Activated CD4-positive, alpha-beta T cell treated with anti-CD3 and anti-CD28 coated beads, Interleukin-2, amount 10 ng/mL, durations not matched to agents 7 days and 5 days (primary cell): Measurements from ENCODE around the gene OR5P2. TPM values are rescaled to one million over a fixed set of nuclear protein-coding genes. Genes with fewer than 3 reads are reported as not detected.
"Not testable (repeated sequence)": the region's sequence is repeated elsewhere in the genome, so short reads cannot be mapped to it uniquely, and the experiment has no call there.

ENCODE experiments used
- CTCF ChIA-PET: fragments of 350-600 bp; sonication (Branson Sonifier 250); formaldehyde crosslinking; loops from one replicate; lab custom pipeline; 2021; ENCODE audit warnings: antibody characterized with exemption; lab: Charles Lee
- POLR2A ChIA-PET: fragments of 350-600 bp; sonication (Branson Sonifier 250); formaldehyde crosslinking; loops from one replicate; lab custom pipeline; 2021; ENCODE audit warnings: antibody characterized with exemption; lab: Charles Lee
- DNase-seq: peaks from one replicate; pipeline ENCODE4 v3.0.0-alpha.2; 2020
- H3K27ac Mint-ChIP-seq: one replicate; pipeline ENCODE4 v1.8.0; 2021; ENCODE audit warnings: mild to moderate bottlenecking, moderate library complexity, mixed read lengths
- H3K27me3 Mint-ChIP-seq: one replicate; pipeline ENCODE4 v1.8.0; 2021; ENCODE audit warnings: mixed read lengths
- H3K36me3 Mint-ChIP-seq: one replicate; pipeline ENCODE4 v1.8.0; 2021; ENCODE audit warnings: low read depth, mixed read lengths
- H3K4me1 Mint-ChIP-seq: one replicate; pipeline ENCODE4 v1.8.0; 2021; ENCODE audit warnings: mixed read lengths
- H3K4me3 Mint-ChIP-seq: one replicate; pipeline ENCODE4 v1.8.0; 2021; ENCODE audit warnings: mild to moderate bottlenecking, moderate library complexity, mixed read lengths
- H3K9me3 Mint-ChIP-seq: one replicate; pipeline ENCODE4 v1.8.0; 2021; ENCODE audit warnings: mixed read lengths
- total RNA-seq, 2 experiments: library from RNA; stranded (reverse); gene quantifications; one replicate each; pipeline ENCODE4 v1.2.3, GENCODE V29; 2021

Gene OR5P2
- not detected for total RNA-seq

- no peak for DNase-seq
- Mint-ChIP-seq H3K4me3 (no peak within 1 kb of the TSS), H3K9me3 (no peaks in the 10 kb centered on the region), H3K36me3 (no peaks in the 10 kb centered on the region), H3K27me3 (no peaks in the 10 kb centered on the region), H3K27ac (no peak within 1 kb of the TSS), H3K4me1 (no peaks in the 10 kb centered on the region)
- ChIA-PET CTCF (no interaction called here), POLR2A (no interaction called here)
Observed at GRCh38 chr11:7796842-7797241, at the start of gene OR5P2. TSS of gene OR5P2 (minus strand) at chr11:7796942. CDS start at chr11:7796942, 0 bp downstream.

- H3K4me3 Mint-ChIP-seq, result no peak overlapping the region
Observed at GRCh38 chr11:7846003-7846402, 49.3 kb upstream of the OR5P2 start.

GRCh38 chr11:7844986-7845385, 48.2 kb upstream of the OR5P2 start:
- no peak for DNase-seq
- Mint-ChIP-seq H3K36me3 (no peaks in the 10 kb centered on the region), H3K4me1 (no peaks in the 10 kb centered on the region), H3K4me3 (no peak overlapping the region), H3K27ac (no peak overlapping the region), H3K27me3 (no peaks in the 10 kb centered on the region), H3K9me3 (no peaks in the 10 kb centered on the region)
- ChIA-PET CTCF (no interaction called here), POLR2A (no interaction called here)

More at GRCh38 chr11:7846003-7846402, 49.3 kb upstream of the OR5P2 start:
- Mint-ChIP-seq H3K27ac (no peak overlapping the region), H3K4me1 (no peaks in the 10 kb centered on the region), H3K9me3 (no peaks in the 10 kb centered on the region), H3K36me3 (no peaks in the 10 kb centered on the region), H3K27me3 (no peaks in the 10 kb centered on the region)
- ChIA-PET CTCF (no interaction called here), POLR2A (no interaction called here)
- DNase-seq, result no peak

- H3K36me3 Mint-ChIP-seq, result no peaks in the 10 kb centered on the region
- no peak overlapping the region for H3K4me3 Mint-ChIP-seq
- ChIA-PET CTCF (no interaction called here), POLR2A (no interaction called here)
- H3K4me1 Mint-ChIP-seq, result no peaks in the 10 kb centered on the region
- H3K9me3 Mint-ChIP-seq, result no peaks in the 10 kb centered on the region
- no peaks in the 10 kb centered on the region for H3K27me3 Mint-ChIP-seq
- no peak for DNase-seq
- H3K27ac Mint-ChIP-seq, result no peak overlapping the region
Observed at GRCh38 chr11:7844521-7844920, 47.8 kb upstream of the OR5P2 start.

- no peak overlapping the region for H3K4me3 Mint-ChIP-seq
- ChIA-PET POLR2A (no interaction called here), CTCF (no interaction called here)
- no peaks in the 10 kb centered on the region for H3K36me3 Mint-ChIP-seq
- H3K4me1 Mint-ChIP-seq, result no peaks in the 10 kb centered on the region
- no peaks in the 10 kb centered on the region for H3K9me3 Mint-ChIP-seq
- no peak for DNase-seq
- no peaks in the 10 kb centered on the region for H3K27me3 Mint-ChIP-seq
- H3K27ac Mint-ChIP-seq, result no peak overlapping the region
Observed at GRCh38 chr11:7840578-7840977, 43.8 kb upstream of the OR5P2 start.

GRCh38 chr11:7833527-7833926, 36.8 kb upstream of the OR5P2 start:
- Mint-ChIP-seq H3K4me3 (no peak overlapping the region), H3K27me3 (no peaks in the 10 kb centered on the region), H3K36me3 (no peaks in the 10 kb centered on the region), H3K4me1 (no peaks in the 10 kb centered on the region), H3K27ac (no peak overlapping the region), H3K9me3 (no peaks in the 10 kb centered on the region)
- POLR2A ChIA-PET, result no interaction called here
- CTCF ChIA-PET, result no interaction called here
- DNase-seq, result no peak

GRCh38 chr11:7830740-7831139, 34.0 kb upstream of the OR5P2 start, which contains the start of gene OR5P3:
TSS of gene OR5P3 (minus strand) at chr11:7830840.
- H3K27me3 Mint-ChIP-seq, result no peaks in the 10 kb centered on the region
- H3K36me3 Mint-ChIP-seq, result no peaks in the 10 kb centered on the region
- DNase-seq, result no peak
- no peak within 1 kb of the TSS for H3K27ac Mint-ChIP-seq
- no peaks in the 10 kb centered on the region for H3K9me3 Mint-ChIP-seq
- CTCF ChIA-PET, result no interaction called here
- POLR2A ChIA-PET, result no interaction called here
- H3K4me1 Mint-ChIP-seq, result no peaks in the 10 kb centered on the region
- no peak within 1 kb of the TSS for H3K4me3 Mint-ChIP-seq

GRCh38 chr11:7826324-7826723, 29.6 kb upstream of the OR5P2 start:
- Mint-ChIP-seq H3K27ac (no peak overlapping the region), H3K9me3 (no peaks in the 10 kb centered on the region), H3K4me3 (no peak overlapping the region), H3K36me3 (no peaks in the 10 kb centered on the region), H3K4me1 (no peaks in the 10 kb centered on the region), H3K27me3 (no peaks in the 10 kb centered on the region)
- ChIA-PET POLR2A (no interaction called here), CTCF (no interaction called here)
- no peak for DNase-seq

- H3K36me3 Mint-ChIP-seq, H3K27me3 Mint-ChIP-seq, POLR2A ChIA-PET, DNase-seq, H3K4me1 Mint-ChIP-seq, CTCF ChIA-PET, H3K9me3 Mint-ChIP-seq, H3K27ac Mint-ChIP-seq, H3K4me3 Mint-ChIP-seq: not testable (repeated sequence)
Observed at GRCh38 chr11:7820417-7820816, 23.7 kb upstream of the OR5P2 start.

- DNase-seq, H3K4me1 Mint-ChIP-seq, H3K27me3 Mint-ChIP-seq, H3K27ac Mint-ChIP-seq, POLR2A ChIA-PET, H3K4me3 Mint-ChIP-seq, H3K36me3 Mint-ChIP-seq, CTCF ChIA-PET: not testable (repeated sequence)
- H3K9me3 Mint-ChIP-seq, result peaks cover 15% of the 10 kb centered on the region
Observed at GRCh38 chr11:7814897-7815296, 18.2 kb upstream of the OR5P2 start.

- peaks cover 21% of the 10 kb centered on the region for H3K9me3 Mint-ChIP-seq
- CTCF ChIA-PET, DNase-seq, H3K27ac Mint-ChIP-seq, POLR2A ChIA-PET, H3K4me3 Mint-ChIP-seq, H3K27me3 Mint-ChIP-seq, H3K4me1 Mint-ChIP-seq, H3K36me3 Mint-ChIP-seq: not testable (repeated sequence)
Observed at GRCh38 chr11:7810301-7810700, 13.6 kb upstream of the OR5P2 start.

- CTCF ChIA-PET, result no interaction called here
- Mint-ChIP-seq H3K36me3 (no peaks in the 10 kb centered on the region), H3K27me3 (no peaks in the 10 kb centered on the region), H3K27ac (no peak overlapping the region), H3K4me3 (no peak overlapping the region), H3K4me1 (no peaks in the 10 kb centered on the region), H3K9me3 (no peaks in the 10 kb centered on the region)
- POLR2A ChIA-PET, result no interaction called here
- no peak for DNase-seq
Observed at GRCh38 chr11:7793233-7793632, 3.5 kb downstream of the OR5P2 start.

GRCh38 chr11:7787239-7787638, 9.5 kb downstream of the OR5P2 start:
- POLR2A ChIA-PET, result no interaction called here
- no peak for DNase-seq

GRCh38 chr11:7775689-7776088, 21.1 kb downstream of the OR5P2 start:
- H3K4me3 Mint-ChIP-seq, result no peak overlapping the region
- no peaks in the 10 kb centered on the region for H3K9me3 Mint-ChIP-seq
- no peak for DNase-seq
- ChIA-PET CTCF (no interaction called here), POLR2A (no interaction called here)
- H3K4me1 Mint-ChIP-seq, result no peaks in the 10 kb centered on the region
- H3K36me3 Mint-ChIP-seq, result no peaks in the 10 kb centered on the region
- H3K27me3 Mint-ChIP-seq, result no peaks in the 10 kb centered on the region
- H3K27ac Mint-ChIP-seq, result no peak overlapping the region

More at GRCh38 chr11:7787239-7787638, 9.5 kb downstream of the OR5P2 start:
- Mint-ChIP-seq H3K4me1 (no peaks in the 10 kb centered on the region), H3K36me3 (no peaks in the 10 kb centered on the region), H3K27ac (no peak overlapping the region), H3K4me3 (no peak overlapping the region), H3K27me3 (no peaks in the 10 kb centered on the region), H3K9me3 (no peaks in the 10 kb centered on the region)
- CTCF ChIA-PET, result no interaction called here
